HCT116 (cell line): ENCODE results near the gene DPF1. TPM values are rescaled to one million over a fixed set of nuclear protein-coding genes. Genes with fewer than 3 reads are reported as not detected.

ENCODE experiments used
- ATAC-seq: fragments of 200-7000 bp; cut with Tn5 transposase; 2 replicates; pipeline ENCODE4 v1.9.1; 2020; ENCODE audit warnings: mild to moderate bottlenecking, moderate library complexity
- BruUV-seq: library from RNA; stranded (reverse); fragments of 400-500 nt; replicated peaks from 2 replicates; lab custom pipeline; 2021; lab: Mats Ljungman, UMichigan
- CTCF ChIA-PET: fragments of 300-600 bp; sonication (Branson Sonifier 250); formaldehyde crosslinking; loops from one replicate; lab custom pipeline; 2021; ENCODE audit warnings: antibody characterized with exemption; lab: Charles Lee
- POLR2A ChIA-PET: fragments of 300-600, 350-600 bp; sonication (Branson Sonifier 250); formaldehyde crosslinking; loops from one replicate; lab custom pipeline; 2021; ENCODE audit warnings: antibody characterized with exemption; lab: Charles Lee
- RAD21 ChIA-PET, 2 experiments: fragments of 300-600 bp; sonication (Branson Sonifier 250); formaldehyde crosslinking; loops; one replicate each; lab custom pipeline; 2023; ENCODE audit warnings: low total read pairs in 2 of 2; ENCODE audit not compliant: uncharacterized antibody in 2 of 2, unreplicated experiment in 2 of 2, low non-redundant PET in 1 of 2; lab: Charles Lee
- DNase-seq: peaks from one replicate; pipeline ENCODE4 v3.0.0-alpha.2; 2010; ENCODE audit warnings: low read depth, low spot score
- H2AFZ ChIP-seq: fragments of 200-600 bp; shearing (Covaris generic), sonication (generic); 2 replicates; pipeline ENCODE4 v1.6.1; 2017; ENCODE audit warnings: low read depth, mixed run types, mixed read lengths, antibody characterized with exemption, low read length; ENCODE audit not compliant: poor library complexity, severe bottlenecking
- H3K27ac ChIP-seq: 2 replicates; pipeline ENCODE4 v1.5.1; 2012; ENCODE audit warnings: low read depth, low read length
- H3K27me3 ChIP-seq: fragments of 200-600 bp; sonication (generic); 2 replicates; pipeline ENCODE4 v1.6.1; 2016; ENCODE audit warnings: mixed run types, low read length, mixed read lengths; ENCODE audit not compliant: insufficient read depth
- H3K36me3 ChIP-seq, 2 experiments: fragments of 200-500 bp in 1 of 2; fragments of 200-600 bp in 1 of 2; sonication (Bioruptor generic) in 1 of 2; sonication (generic) in 1 of 2; 2 replicates each; pipeline versions ENCODE4 v1.5.1 to v1.6.1; 2014 to 2016; ENCODE audit warnings: low read length in 2 of 2, inconsistent platforms in 1 of 2, mixed read lengths in 1 of 2, mixed run types in 1 of 2; ENCODE audit not compliant: insufficient read depth in 2 of 2, control insufficient read depth in 1 of 2
- H3K4me1 ChIP-seq, 2 experiments: fragments of 200-600 bp in 1 of 2; sonication (generic) in 1 of 2; 2 replicates each; pipeline versions ENCODE4 v1.5.1 to v1.6.1; 2012 to 2017; ENCODE audit warnings: low read length in 2 of 2, inconsistent platforms in 1 of 2, mild to moderate bottlenecking in 1 of 2, mixed read lengths in 1 of 2, mixed run types in 1 of 2, moderate library complexity in 1 of 2; ENCODE audit not compliant: insufficient read depth in 2 of 2, control insufficient read depth in 1 of 2
- H3K4me2 ChIP-seq: fragments of 200-600 bp; sonication (generic); 2 replicates; pipeline ENCODE4 v1.6.1; 2017; ENCODE audit warnings: mixed run types, low read length, mixed read lengths
- H3K4me3 ChIP-seq, 2 experiments: fragments of 200-600 bp in 1 of 2; sonication (generic) in 1 of 2; replicated peaks in 1 of 2; 2 replicates each; pipeline ENCODE4 v1.5.1; 2011 to 2016; ENCODE audit warnings: low read length in 2 of 2, control low read depth in 1 of 2, low read depth in 1 of 2, mild to moderate bottlenecking in 1 of 2, mixed read lengths in 1 of 2, mixed run types in 1 of 2
- H3K79me2 ChIP-seq: fragments of 200-600 bp; sonication (generic); 2 replicates; pipeline ENCODE4 v1.6.1; 2017; ENCODE audit warnings: mild to moderate bottlenecking, mixed run types, low read length, moderate library complexity, mixed read lengths; ENCODE audit not compliant: insufficient read depth
- H3K9ac ChIP-seq: fragments of 200-600 bp; sonication (generic); 2 replicates; pipeline ENCODE4 v1.6.1; 2016; ENCODE audit warnings: low read length, mixed read lengths
- H3K9me2 ChIP-seq: fragments of 200-600 bp; sonication (generic), shearing (Covaris generic); 2 replicates; pipeline ENCODE4 v1.6.1; 2017; ENCODE audit warnings: mixed run types, mild to moderate bottlenecking, moderate library complexity; ENCODE audit not compliant: insufficient read depth
- H3K9me3 ChIP-seq, 2 experiments: fragments of 200-500 bp in 1 of 2; fragments of 200-600 bp in 1 of 2; sonication (Bioruptor generic) in 1 of 2; sonication (generic) in 1 of 2; 2 replicates each; pipeline ENCODE4 v1.6.1; 2014 to 2017; ENCODE audit warnings: low read length in 2 of 2, mixed read lengths in 2 of 2, inconsistent platforms in 1 of 2, low read depth in 1 of 2, mild to moderate bottlenecking in 1 of 2, mixed run types in 1 of 2, moderate library complexity in 1 of 2; ENCODE audit not compliant: control insufficient read depth in 1 of 2, insufficient read depth in 1 of 2
- H4K20me1 ChIP-seq: fragments of 200-600 bp; sonication (generic), shearing (Covaris generic); 2 replicates; pipeline ENCODE4 v1.6.1; 2017; ENCODE audit warnings: mixed run types, mild to moderate bottlenecking, moderate library complexity; ENCODE audit not compliant: insufficient read depth
- CBX3 ChIP-seq: IDR thresholded peaks from 2 replicates; pipeline ENCODE4 v1.6.1; 2012; ENCODE audit warnings: low read depth
- CEBPB ChIP-seq: IDR thresholded peaks from 2 replicates; pipeline ENCODE4 v1.6.1; 2012; ENCODE audit warnings: low read depth
- EGR1 ChIP-seq: IDR thresholded peaks from 2 replicates; pipeline ENCODE4 v1.6.1; 2012; ENCODE audit warnings: low read depth
- EZH2 ChIP-seq: fragments of 200-600 bp; sonication (generic); IDR thresholded peaks from 2 replicates; pipeline ENCODE4 v1.6.1; 2017; ENCODE audit warnings: antibody characterized with exemption, mixed run types
- EZH2phosphoT487 ChIP-seq: fragments of 200-600 bp; IDR thresholded peaks from 2 replicates; pipeline ENCODE4 v1.6.1; 2018; ENCODE audit warnings: antibody characterized with exemption, borderline replicate concordance
- FOSL1 ChIP-seq: IDR thresholded peaks from 2 replicates; pipeline ENCODE4 v1.6.1; 2012; ENCODE audit warnings: low read depth
- JUND ChIP-seq: IDR thresholded peaks from 2 replicates; pipeline ENCODE4 v1.6.1; 2012
- POLR2AphosphoS5 ChIP-seq: IDR thresholded peaks from 2 replicates; pipeline ENCODE4 v1.6.1; 2011; ENCODE audit warnings: mild to moderate bottlenecking, low read depth, low read length, moderate library complexity
- RAD21 ChIP-seq: IDR thresholded peaks from 2 replicates; pipeline ENCODE4 v1.6.1; 2012; ENCODE audit warnings: low read depth, mild to moderate bottlenecking
- SIN3A ChIP-seq: IDR thresholded peaks from 2 replicates; pipeline ENCODE4 v1.6.1; 2012; ENCODE audit warnings: low read depth
- SRF ChIP-seq: IDR thresholded peaks from 2 replicates; pipeline ENCODE4 v1.6.1; 2012; ENCODE audit warnings: low read depth
- TCF7L2 ChIP-seq: IDR thresholded peaks from 2 replicates; pipeline ENCODE4 v1.7.0; 2011; ENCODE audit warnings: borderline replicate concordance, inconsistent platforms; ENCODE audit not compliant: insufficient read depth, insufficient read length; ENCODE audit errors: extremely low read depth
- YY1 ChIP-seq: IDR thresholded peaks from 2 replicates; pipeline ENCODE4 v1.6.1; 2011; ENCODE audit warnings: low read length, low read depth, moderate library complexity, mild to moderate bottlenecking; ENCODE audit not compliant: insufficient replicate concordance; ENCODE audit errors: extremely low read depth
- ZFX ChIP-seq: fragments of 450-650 bp; IDR thresholded peaks from 2 replicates; pipeline ENCODE4 v1.6.1; 2017
- ZNF274 ChIP-seq: fragments of 200-500 bp; sonication (Bioruptor generic); IDR thresholded peaks from 2 replicates; pipeline ENCODE4 v1.6.1; 2014; ENCODE audit warnings: mild to moderate bottlenecking, low read depth, low read length, inconsistent platforms
- intact Hi-C: fragments of 100-400 bp; cut with micrococcal nuclease; formaldehyde crosslinking; loops from 2 replicates; pipeline ENCODE4 v1.10.0; 2022
- total RNA-seq: library from RNA; stranded (reverse); gene quantifications from one replicate; pipeline ENCODE4 v1.2.1, GENCODE V29; 2021; ENCODE audit not compliant: unreplicated experiment
- TF ChIP-seq, protein P1 (sequence below): IDR thresholded peaks from 2 replicates; pipeline ENCODE4 v1.6.1; 2012
- TF ChIP-seq, protein P2 (sequence below): IDR thresholded peaks from 2 replicates; pipeline ENCODE4 v1.6.1; 2012

Gene DPF1
- total RNA-seq, 1 experiment from 2014 or later = 9.7 TPM

DNA sequence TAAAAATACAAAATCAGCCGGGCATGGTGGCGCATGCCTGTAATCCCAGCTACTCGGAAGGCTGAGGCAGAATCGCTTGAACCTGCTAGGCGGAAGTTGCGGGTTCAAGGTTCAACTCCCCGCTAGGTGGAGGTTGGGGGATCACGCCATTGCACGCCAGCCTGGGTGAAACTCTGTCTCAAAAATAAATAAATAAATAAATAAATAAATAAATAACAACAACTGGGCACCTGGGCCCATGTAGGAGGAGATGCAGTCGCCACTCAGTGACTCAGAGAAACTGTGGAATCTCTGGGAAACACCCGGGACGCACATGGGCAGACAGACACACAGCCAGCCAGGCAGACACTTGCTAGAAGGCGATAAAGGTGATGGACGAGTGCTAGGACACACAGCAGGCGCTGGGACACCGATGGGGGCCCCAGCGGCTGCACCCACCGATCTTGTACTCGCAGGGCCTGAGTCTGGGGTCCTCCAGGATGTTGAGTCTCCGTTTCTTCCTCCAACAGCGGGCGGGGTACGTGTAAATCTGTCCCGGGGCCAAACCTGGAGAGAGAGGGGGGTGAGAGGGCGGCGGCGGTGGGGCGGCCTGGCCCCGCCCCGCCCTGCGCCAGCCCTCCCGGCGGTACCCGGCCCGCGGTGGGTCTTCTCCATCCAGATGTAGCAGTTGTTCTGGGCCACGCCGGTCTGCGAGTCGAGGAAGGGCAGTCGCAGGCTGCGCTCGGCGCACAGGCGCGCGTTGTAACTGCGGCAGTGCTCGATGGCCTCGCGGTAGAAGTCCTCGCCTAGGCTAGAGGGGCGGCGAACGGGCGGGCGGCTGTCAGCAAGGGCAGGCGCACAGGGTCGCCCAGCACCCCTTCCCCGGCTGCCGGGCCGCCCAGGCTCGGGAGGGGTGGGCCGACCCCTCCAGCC, 1.8 kb downstream of the DPF1 start:
- H3K9ac ChIP-seq = no peak overlapping the region
- H3K4me2 ChIP-seq = no peak overlapping the region
- TF ChIP-seq, protein P1, sequence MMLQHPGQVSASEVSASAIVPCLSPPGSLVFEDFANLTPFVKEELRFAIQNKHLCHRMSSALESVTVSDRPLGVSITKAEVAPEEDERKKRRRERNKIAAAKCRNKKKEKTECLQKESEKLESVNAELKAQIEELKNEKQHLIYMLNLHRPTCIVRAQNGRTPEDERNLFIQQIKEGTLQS = no peak
- no peak for TF ChIP-seq SIN3A
- TF ChIP-seq JUND = no peak
- no peaks in the 10 kb centered on the region for H4K20me1 ChIP-seq
- no peak overlapping the region for H3K27ac ChIP-seq
- H3K79me2 ChIP-seq = no peaks in the 10 kb centered on the region
- no TSS peak for BruUV-seq
- H2AFZ ChIP-seq = no peak overlapping the region
- ChIA-PET POLR2A (no interaction called here), CTCF (no interaction called here), RAD21 (interaction anchor here in 1 of 2 experiments (0.7 kb wide), 1 partner anchor 23 kb away, joined by 3 read pairs; no protein-coding TSS in a partner anchor)
- peaks cover 7 to 26% of the 10 kb centered on the region in 2 experiments; a peak in 3 of 4 replicates for H3K4me1 ChIP-seq
- intact Hi-C loops = no loop called here
- H3K9me3 ChIP-seq = no peaks in the 10 kb centered on the region
- H3K4me3 ChIP-seq = no peak overlapping the region
- ATAC-seq (no peak), DNase-seq (no peak)
- H3K27me3 ChIP-seq = no peaks in the 10 kb centered on the region
- peaks cover 0 to 2% of the 10 kb centered on the region in 2 experiments; a peak in 1 of 4 replicates for H3K36me3 ChIP-seq
- no peaks in the 10 kb centered on the region for H3K9me2 ChIP-seq

DNA sequence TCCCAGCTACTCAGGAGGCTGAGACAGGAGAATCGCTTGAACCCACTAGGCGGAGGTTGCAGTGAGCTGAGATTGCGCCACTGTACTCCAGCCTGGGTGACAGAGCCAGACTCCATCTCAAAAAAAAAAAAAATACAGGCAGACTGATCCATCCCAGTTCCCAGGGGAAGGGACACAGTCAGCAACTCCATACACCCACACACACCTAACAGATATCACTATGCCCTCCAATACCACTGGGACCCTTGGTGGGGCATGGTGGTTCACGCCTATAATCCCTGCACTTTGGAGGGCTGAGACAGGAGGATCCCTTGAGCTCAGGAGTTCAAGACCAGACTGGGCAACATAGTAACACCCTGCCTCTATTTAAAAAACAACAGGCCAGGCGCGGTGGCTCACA, 2.6 kb downstream of the DPF1 start:
- no peaks in the 10 kb centered on the region for H3K27me3 ChIP-seq
- H3K4me2 ChIP-seq = no peak overlapping the region
- H3K36me3 ChIP-seq = peaks cover 0 to 2% of the 10 kb centered on the region in 2 experiments; a peak in 1 of 4 replicates
- ATAC-seq (no peak), DNase-seq (no peak)
- H2AFZ ChIP-seq = no peak overlapping the region
- intact Hi-C loops = no loop called here
- ChIA-PET POLR2A (no interaction called here), CTCF (no interaction called here), RAD21 (interaction anchor here in 1 of 2 experiments (0.7 kb wide), 1 partner anchor 22 kb away, joined by 3 read pairs; no protein-coding TSS in a partner anchor)
- H3K79me2 ChIP-seq = no peaks in the 10 kb centered on the region
- no peak overlapping the region for H3K9ac ChIP-seq
- no peaks in the 10 kb centered on the region for H3K9me3 ChIP-seq
- H4K20me1 ChIP-seq = no peaks in the 10 kb centered on the region
- no peak overlapping the region for H3K27ac ChIP-seq
- no peaks in the 10 kb centered on the region for H3K9me2 ChIP-seq
- H3K4me1 ChIP-seq = peaks cover 4 to 22% of the 10 kb centered on the region in 2 experiments; a peak in 3 of 4 replicates
- H3K4me3 ChIP-seq = no peak overlapping the region
- BruUV-seq = no TSS peak
- no peak for TF ChIP-seq CEBPB
- no peak for TF ChIP-seq YY1
- TF ChIP-seq EZH2phosphoT487 = no peak
- no peak for TF ChIP-seq FOSL1
- TF ChIP-seq SIN3A = no peak
- TF ChIP-seq CBX3 = no peak
- TF ChIP-seq, protein P2, sequence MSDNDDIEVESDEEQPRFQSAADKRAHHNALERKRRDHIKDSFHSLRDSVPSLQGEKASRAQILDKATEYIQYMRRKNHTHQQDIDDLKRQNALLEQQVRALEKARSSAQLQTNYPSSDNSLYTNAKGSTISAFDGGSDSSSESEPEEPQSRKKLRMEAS = no peak
- no peak for TF ChIP-seq ZNF274
- no peak for TF ChIP-seq POLR2AphosphoS5
- no peak for TF ChIP-seq RAD21
- no peak for TF ChIP-seq TCF7L2
- no peak for TF ChIP-seq SRF
- TF ChIP-seq ZFX = no peak
- TF ChIP-seq EZH2 = no peak
- no peak for TF ChIP-seq EGR1
